T follicular helper cell (primary cell): Measurements from ENCODE around the gene SMIM44.
A peak's percentile ranks its signal among the peaks of the same experiment; 100 is the strongest.

ENCODE experiments used
- DNase-seq: peaks from one replicate; pipeline ENCODE4 v3.0.0-alpha.2; 2020; ENCODE audit warnings: low read depth

Gene SMIM44

DNA sequence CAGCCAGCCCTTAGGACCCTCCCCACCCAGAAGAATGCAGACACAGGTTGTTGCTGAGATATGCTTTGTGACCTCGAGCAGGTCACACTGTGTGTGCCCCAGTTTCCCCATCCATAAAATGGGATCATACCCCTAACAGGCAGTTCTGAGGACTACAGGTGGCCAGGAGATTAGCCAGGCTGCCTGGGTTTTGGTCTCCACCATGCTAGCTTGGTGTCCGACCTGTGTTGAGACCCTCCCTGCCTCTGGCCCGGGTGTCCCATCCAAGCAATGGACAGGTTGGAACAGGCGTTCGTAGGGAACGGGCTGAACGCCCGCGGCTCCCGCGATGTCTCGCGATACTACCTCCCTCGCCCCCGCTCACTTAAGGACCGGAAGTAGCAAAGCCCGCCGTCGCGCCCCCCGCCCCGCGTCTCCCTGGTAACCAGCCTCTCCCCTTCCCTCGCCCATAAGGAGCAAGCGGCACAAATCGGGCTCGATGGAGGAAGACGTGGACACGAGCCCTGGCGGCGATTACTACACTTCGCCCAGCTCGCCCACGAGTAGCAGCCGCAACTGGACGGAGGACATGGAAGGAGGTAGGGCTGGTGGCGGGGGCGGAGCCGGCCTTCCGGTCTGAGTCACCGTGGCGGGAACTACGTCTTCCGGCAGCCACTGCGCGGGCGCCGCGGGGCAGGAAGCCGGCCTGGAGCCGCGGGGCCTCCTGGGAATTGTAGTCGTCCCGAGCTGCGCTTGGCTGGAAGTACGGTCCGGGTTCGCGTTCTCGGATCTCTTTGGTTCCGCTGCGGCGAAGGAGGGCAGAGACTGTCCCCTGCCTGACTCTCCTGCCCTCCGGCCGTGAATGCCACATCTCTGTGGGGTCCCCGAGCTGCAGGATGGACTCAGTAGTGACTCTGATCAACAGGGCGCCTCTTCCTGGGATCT lies 48.3 kb downstream of the SMIM44 start:
- peak; percentile 89 for DNase-seq

DNA sequence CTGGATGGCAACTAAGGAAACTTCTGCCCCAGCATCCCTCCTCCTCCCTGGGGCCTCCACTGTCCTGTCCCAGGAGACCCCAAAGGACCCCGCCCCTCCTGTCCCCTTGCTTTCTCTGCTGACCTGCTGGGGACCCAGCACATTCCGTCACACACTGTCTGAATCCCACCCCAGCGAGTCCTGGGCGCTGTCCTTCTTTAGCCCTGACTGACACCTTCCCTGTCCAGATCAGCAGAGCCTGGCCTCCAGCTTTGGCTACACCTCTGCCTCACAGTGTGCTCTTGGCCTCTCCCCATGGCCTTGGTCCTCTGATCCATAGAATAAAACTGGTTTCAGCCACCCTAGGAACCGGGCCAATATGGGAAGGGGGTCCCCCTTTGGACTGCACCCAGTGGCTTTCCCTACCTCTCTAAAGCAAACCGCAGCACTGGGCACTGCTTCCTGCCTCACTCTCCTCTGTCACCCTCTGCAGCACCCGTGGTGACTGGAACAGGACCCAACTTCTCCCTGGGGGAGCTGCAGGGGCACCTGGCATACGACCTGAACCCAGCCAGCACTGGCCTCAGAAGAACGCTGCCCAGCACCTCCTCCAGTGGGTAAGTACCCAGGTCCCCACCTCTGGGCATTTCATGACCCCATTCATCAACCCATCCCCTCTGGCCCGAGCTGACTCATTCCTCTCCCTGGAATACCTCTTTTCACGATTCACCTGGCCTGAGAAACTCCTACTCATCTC lies 49.3 kb downstream of the SMIM44 start:
- DNase-seq: no peak

DNA sequence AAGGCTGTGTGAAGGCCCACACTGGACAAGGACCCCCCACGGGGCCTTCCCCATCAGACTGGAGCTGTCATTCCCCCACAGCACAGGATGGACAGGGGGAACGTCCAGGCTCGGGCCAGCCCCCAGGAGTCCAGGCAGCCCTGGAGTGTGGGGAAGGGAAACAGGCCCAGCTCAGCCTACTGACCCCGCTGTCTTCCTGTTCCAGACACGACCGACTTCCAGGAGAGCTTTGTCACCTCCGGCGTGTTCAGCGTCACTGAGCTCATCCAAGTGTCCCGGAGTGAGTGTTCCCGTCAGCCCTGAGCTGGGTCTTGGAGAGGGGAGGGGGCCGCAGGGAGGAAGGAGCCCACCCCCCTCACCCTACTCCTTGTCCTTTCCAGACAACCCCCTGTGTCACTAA lies 49.9 kb downstream of the SMIM44 start:
- DNase-seq: no peak
